ENCODE measurements around the gene ELMOD2. TPM values are rescaled to one million over a fixed set of nuclear protein-coding genes. Genes with fewer than 3 reads are reported as not detected.

The ELMOD2 gene
- 25.1 and 31.2 TPM in 2 replicates for total RNA-seq

GRCh38 chr4:140523857-140524742 lies at the start of gene ELMOD2:
ELMOD2 (plus strand) TSS chr4:140524168; CDS start chr4:140525429, 1,261 bp downstream.

GRCh38 chr4:140497747-140498636 lies 26.0 kb upstream of the ELMOD2 start, which contains the start of gene MGAT4D:
MGAT4D (minus strand) TSS chr4:140498293; CDS start chr4:140498222, 71 bp downstream.

DNA sequence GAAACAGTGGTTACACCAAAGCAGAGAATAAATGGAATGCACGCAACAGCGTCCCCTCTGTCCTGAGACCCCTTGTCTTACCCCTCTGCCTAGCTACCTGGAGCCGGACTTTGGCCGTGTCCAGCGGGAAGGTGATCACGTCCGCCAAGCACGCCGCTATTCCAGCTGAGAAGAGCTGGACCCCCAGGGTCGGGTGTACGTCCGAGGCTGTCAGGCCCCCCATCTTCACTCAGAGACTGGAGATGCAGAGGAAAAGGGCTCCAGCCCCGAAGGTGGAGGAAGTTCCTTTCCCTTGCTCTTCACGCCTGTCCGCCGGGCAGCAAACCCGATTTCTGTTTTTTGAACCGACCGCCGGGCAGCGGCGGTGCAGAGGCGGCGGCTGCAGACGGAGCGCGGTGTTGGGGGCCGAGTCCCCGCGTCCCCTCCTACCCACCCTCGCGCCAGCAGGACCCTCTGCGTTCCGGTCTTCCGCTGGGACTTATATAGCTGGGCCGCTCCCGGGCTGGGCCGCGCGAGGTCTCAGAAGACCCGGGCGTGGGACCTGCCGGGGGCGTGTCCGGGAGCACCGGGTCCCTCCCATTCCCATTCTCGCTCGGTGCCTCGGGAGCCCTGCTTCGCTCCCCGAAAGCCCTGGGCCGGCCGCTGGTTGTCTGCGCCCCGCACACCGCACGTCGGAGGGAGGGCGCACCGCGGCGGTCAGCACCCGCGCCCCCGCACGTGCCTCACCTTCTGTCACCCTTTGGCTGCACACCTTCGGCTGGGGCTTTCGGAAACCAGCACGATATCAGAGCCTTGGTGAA lies 44.7 kb downstream of the ELMOD2 start, which contains the start of gene UCP1:
Gene UCP1 (minus strand): TSS at position 455 of the 800 bp plus-strand sequence. CDS start 232 bp downstream, at position 223.

Small RNA genes within 50 kb of the gene (small RNA-seq; reads per million reads assigned to genes)
- gene AC108019.1 (not detected), gene RN7SL152P (not detected)

Other genes starting within 250 kb of the ELMOD2 start
- 46.6 and 57.0 TPM in 2 replicates for gene SCOC, start 150.5 kb upstream of the ELMOD2 start, total RNA-seq
- gene CLGN, start 96.5 kb upstream of the ELMOD2 start, total RNA-seq: 0.32 and 1.2 TPM in 2 replicates
- gene MGAT4D, start 25.9 kb upstream of the ELMOD2 start, total RNA-seq: not detected in 2 replicates
- not detected in 2 replicates for gene UCP1, start 44.8 kb downstream of the ELMOD2 start, total RNA-seq
- gene TBC1D9, start 232.2 kb downstream of the ELMOD2 start, total RNA-seq: 27.6 and 29.5 TPM in 2 replicates

Measured in hair follicle dermal papilla cell (primary cell).